MM.1S (cell line): ENCODE results near the gene LUC7L.
"Not testable (repeated sequence)": the region's sequence is repeated elsewhere in the genome, so short reads cannot be mapped to it uniquely, and the experiment has no call there.

Experiments used
- EZH2 ChIP-seq: fragments of 300-600 bp; sonication (generic); optimal IDR thresholded peaks from 2 replicates; pipeline ENCODE3; 2017; ENCODE audit warnings: low read depth, mild to moderate bottlenecking, antibody characterized with exemption, low read length, mixed read lengths
- TF ChIP-seq, protein P1 (sequence below): fragments of 300-600 bp; sonication (generic); IDR thresholded peaks from 2 replicates; pipeline ENCODE4 v1.5.1; 2016; ENCODE audit warnings: antibody characterized with exemption, low read length, mixed read lengths

DNA sequence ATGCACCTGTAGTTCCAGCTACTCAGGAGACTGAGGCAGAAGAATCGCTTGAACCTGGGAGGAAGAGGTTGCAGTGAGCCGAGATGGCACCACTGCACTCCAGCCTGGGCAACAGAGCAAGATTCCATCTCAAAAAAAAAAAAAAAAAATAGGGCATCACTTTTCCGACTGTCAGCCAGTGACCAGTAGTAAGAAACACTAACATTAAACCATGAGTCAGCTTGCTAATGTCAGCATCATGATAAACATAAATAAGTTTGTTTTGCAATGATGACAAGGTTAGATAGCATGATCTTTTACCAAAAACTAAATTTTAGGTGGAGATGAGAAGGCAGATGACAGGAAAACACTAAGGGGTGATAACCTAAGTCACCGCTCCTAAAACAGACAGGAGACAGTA, 19.9 kb downstream of the LUC7L start:
- TF ChIP-seq, protein P1, sequence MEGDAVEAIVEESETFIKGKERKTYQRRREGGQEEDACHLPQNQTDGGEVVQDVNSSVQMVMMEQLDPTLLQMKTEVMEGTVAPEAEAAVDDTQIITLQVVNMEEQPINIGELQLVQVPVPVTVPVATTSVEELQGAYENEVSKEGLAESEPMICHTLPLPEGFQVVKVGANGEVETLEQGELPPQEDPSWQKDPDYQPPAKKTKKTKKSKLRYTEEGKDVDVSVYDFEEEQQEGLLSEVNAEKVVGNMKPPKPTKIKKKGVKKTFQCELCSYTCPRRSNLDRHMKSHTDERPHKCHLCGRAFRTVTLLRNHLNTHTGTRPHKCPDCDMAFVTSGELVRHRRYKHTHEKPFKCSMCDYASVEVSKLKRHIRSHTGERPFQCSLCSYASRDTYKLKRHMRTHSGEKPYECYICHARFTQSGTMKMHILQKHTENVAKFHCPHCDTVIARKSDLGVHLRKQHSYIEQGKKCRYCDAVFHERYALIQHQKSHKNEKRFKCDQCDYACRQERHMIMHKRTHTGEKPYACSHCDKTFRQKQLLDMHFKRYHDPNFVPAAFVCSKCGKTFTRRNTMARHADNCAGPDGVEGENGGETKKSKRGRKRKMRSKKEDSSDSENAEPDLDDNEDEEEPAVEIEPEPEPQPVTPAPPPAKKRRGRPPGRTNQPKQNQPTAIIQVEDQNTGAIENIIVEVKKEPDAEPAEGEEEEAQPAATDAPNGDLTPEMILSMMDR: not testable (repeated sequence)
- not testable (repeated sequence) for TF ChIP-seq EZH2
